Naive thymus-derived CD4-positive, alpha-beta T cell (primary cell): ENCODE measurements around the gene PSMC3IP. TPM values are rescaled to one million over a fixed set of nuclear protein-coding genes. Genes with fewer than 3 reads are reported as not detected.
A peak's percentile ranks its signal among the peaks of the same experiment; 100 is the strongest.

Source experiments
- ATAC-seq: fragments of 150-1000 bp; cut with Tn5 transposase; 2 replicates; pipeline ENCODE4 v1.10.0; 2021; ENCODE audit warnings: mild to moderate bottlenecking, moderate library complexity
- CTCF ChIA-PET: fragments of 350-600 bp; sonication (Branson Sonifier 250); formaldehyde crosslinking; loops from one replicate; lab custom pipeline; 2021; ENCODE audit warnings: antibody characterized with exemption; lab: Charles Lee
- POLR2A ChIA-PET: fragments of 350-600 bp; sonication (Branson Sonifier 250); formaldehyde crosslinking; loops from one replicate; lab custom pipeline; 2021; ENCODE audit warnings: antibody characterized with exemption, inconsistent platforms; lab: Charles Lee
- DNase-seq, 9 donors: peaks; one replicate each; pipeline versions ENCODE4 v3.0.0 to v3.0.0-alpha.2; 2020 to 2022; ENCODE audit warnings: mixed read lengths in 1 of 9
- H3K27ac ChIP-seq: one replicate; pipeline ENCODE4 v1.7.0; 2013; ENCODE audit warnings: mild to moderate bottlenecking, low read depth, low read length, moderate library complexity
- H3K27me3 ChIP-seq, 2 donors: one replicate each; pipeline ENCODE4 v1.7.0; 2013; ENCODE audit warnings: low read length in 2 of 2, mild to moderate bottlenecking in 2 of 2, moderate library complexity in 2 of 2; ENCODE audit not compliant: control insufficient read depth in 2 of 2, insufficient read depth in 2 of 2
- H3K36me3 ChIP-seq, 3 experiments: 1 replicate in 2 of 3; 2 replicates in 1 of 3; pipeline ENCODE4 v1.7.0; 2013; ENCODE audit warnings: low read length in 3 of 3, mild to moderate bottlenecking in 3 of 3, moderate library complexity in 1 of 3; ENCODE audit not compliant: insufficient read depth in 3 of 3, control insufficient read depth in 2 of 3
- H3K4me1 ChIP-seq, 2 donors: one replicate each; pipeline ENCODE4 v1.7.0; 2013; ENCODE audit warnings: low read length in 2 of 2, mild to moderate bottlenecking in 2 of 2, moderate library complexity in 1 of 2; ENCODE audit not compliant: control insufficient read depth in 2 of 2, insufficient read depth in 2 of 2
- H3K4me3 ChIP-seq: 2 replicates; pipeline ENCODE4 v1.7.0; 2013; ENCODE audit warnings: mild to moderate bottlenecking, low read length
- H3K9me3 ChIP-seq, 3 experiments: 1 replicate in 2 of 3; 2 replicates in 1 of 3; pipeline ENCODE4 v1.7.0; 2013; ENCODE audit warnings: low read length in 3 of 3; ENCODE audit not compliant: control insufficient read depth in 2 of 3
- H3K27ac Mint-ChIP-seq, 9 donors: one replicate each; pipeline ENCODE4 v1.8.0; 2020 to 2022; ENCODE audit warnings: mixed read lengths in 9 of 9, mild to moderate bottlenecking in 8 of 9, moderate library complexity in 5 of 9, inconsistent platforms in 2 of 9
- H3K27me3 Mint-ChIP-seq, 5 donors: one replicate each; pipeline ENCODE4 v1.8.0; 2021 to 2022; ENCODE audit warnings: mixed read lengths in 5 of 5, mild to moderate bottlenecking in 1 of 5
- H3K36me3 Mint-ChIP-seq, 5 donors: one replicate each; pipeline ENCODE4 v1.8.0; 2020 to 2022; ENCODE audit warnings: mixed read lengths in 5 of 5, mild to moderate bottlenecking in 3 of 5, inconsistent platforms in 1 of 5
- H3K4me1 Mint-ChIP-seq, 7 donors: one replicate each; pipeline ENCODE4 v1.8.0; 2020 to 2022; ENCODE audit warnings: mixed read lengths in 7 of 7, mild to moderate bottlenecking in 3 of 7, inconsistent platforms in 1 of 7
- H3K4me3 Mint-ChIP-seq, 10 donors: one replicate each; pipeline ENCODE4 v1.8.0; 2020 to 2022; ENCODE audit warnings: mild to moderate bottlenecking in 10 of 10, mixed read lengths in 10 of 10, moderate library complexity in 6 of 10, inconsistent platforms in 2 of 10
- H3K9me3 Mint-ChIP-seq, 11 donors: one replicate each; pipeline ENCODE4 v1.8.0; 2020 to 2022; ENCODE audit warnings: mixed read lengths in 11 of 11, mild to moderate bottlenecking in 4 of 11, inconsistent platforms in 1 of 11, moderate library complexity in 1 of 11
- intact Hi-C, 2 donors: fragments of 100-400 bp; cut with micrococcal nuclease; formaldehyde crosslinking; loops; one replicate each; pipeline ENCODE4 v1.15.1; 2023
- polyA plus RNA-seq, 2 donors: library from polyadenylated mRNA; unstranded; fragments of 300-500 nt; fragmentation: Illumina TruSeq; gene quantifications; one replicate each; pipeline ENCODE4 v1.2.3, GENCODE V29; 2021
- total RNA-seq, 6 experiments: library from RNA in 5 of 6; stranded (reverse) in 5 of 6; gene quantifications; 1 replicate in 5 of 6; 2 replicates in 1 of 6; pipeline ENCODE4 v1.2.3 and lab custom pipeline; 2021 to 2026

Gene PSMC3IP
- total and polyA plus RNA-seq, 7 experiments from 2014 or later: 1.3 to 14.0 (median 3.5) TPM

- no peaks in the 10 kb centered on the region for H3K27me3 Mint-ChIP-seq
- Histone ChIP-seq H3K27me3 (no peaks in the 10 kb centered on the region), H3K27ac (no peak overlapping the region), H3K36me3 (peaks cover 7 to 56% (median 19%) of the 10 kb centered on the region in 3 experiments), H3K4me3 (no peak overlapping the region), H3K4me1 (peaks cover 9 to 12% of the 10 kb centered on the region in 2 donors), H3K9me3 (no peaks in the 10 kb centered on the region)
- ChIA-PET POLR2A (interaction anchor here (1.3 to 4.2 kb wide), 2 partner anchors 12 to 29 kb away, joined by 4 to 28 read pairs; partner anchors contain the start of genes RETREG3 and TUBG1), CTCF (interaction anchor here (0.9 to 2.9 kb wide), 3 partner anchors 16 to 184 kb away, joined by 4 to 30 read pairs (median 17); no protein-coding TSS in a partner anchor)
- DNase-seq (no peak), ATAC-seq (no peak)
- H3K9me3 Mint-ChIP-seq: no peaks in the 10 kb centered on the region
- H3K36me3 Mint-ChIP-seq: peaks cover 0 to 22% (median 10%) of the 10 kb centered on the region in 5 donors
- peaks cover 17 to 40% (median 35%) of the 10 kb centered on the region in 7 donors for H3K4me1 Mint-ChIP-seq
- intact Hi-C loops: loop anchor here (5.0 kb wide), 2 partner anchors 167 to 417 kb away; partner anchors contain the start of genes EZH1 (in 1 of the 2) and RPL27 (in 1 of the 2)
- H3K4me3 Mint-ChIP-seq: peak overlapping the region in 8 of 10 donors; percentile 0 to 66 (median 30)
- peak overlapping the region in 7 of 9 donors; percentile 4 to 74 (median 17) for H3K27ac Mint-ChIP-seq
Observed at GRCh38 chr17:42579794-42580551, 2.4 kb upstream of the PSMC3IP start.

- Mint-ChIP-seq H3K4me3 (peak overlapping the region; percentile 86 to 100 (median 96)), H3K27ac (peak overlapping the region; percentile 86 to 99 (median 96)), H3K4me1 (peaks cover 17 to 49% (median 37%) of the 10 kb centered on the region in 7 donors), H3K27me3 (no peaks in the 10 kb centered on the region), H3K36me3 (peaks cover 4 to 28% (median 14%) of the 10 kb centered on the region in 5 donors), H3K9me3 (no peaks in the 10 kb centered on the region)
- peak overlapping the region; percentile 96 for H3K4me3 ChIP-seq
- no peaks in the 10 kb centered on the region for H3K9me3 ChIP-seq
- peaks cover 9 to 12% of the 10 kb centered on the region in 2 donors for H3K4me1 ChIP-seq
- H3K27ac ChIP-seq: peak overlapping the region; percentile 87
- CTCF ChIA-PET: interaction anchor here (0.6 to 2.9 kb wide), 28 partner anchors 8 to 984 kb away, joined by 3 to 30 read pairs (median 4); partner anchors contain the start of genes PLEKHH3, RETREG3, RPL27 and TUBG1
- peak; percentile 66 for ATAC-seq
- intact Hi-C loops: loop anchor here (1.0 to 5.0 kb wide), 8 partner anchors 16 to 419 kb away; partner anchors contain the start of genes RETREG3 (in 2 of the 2), TUBG1 (in 2 of the 2), BECN1 (in 1 of the 2) and COASY (in 1 of the 2)
- peak; percentile 46 to 69 (median 63) for DNase-seq
- H3K27me3 ChIP-seq: no peaks in the 10 kb centered on the region
- POLR2A ChIA-PET: interaction anchor here (0.7 to 4.2 kb wide), 17 partner anchors 8 to 782 kb away, joined by 3 to 28 read pairs (median 4); partner anchors contain the start of genes COASY, MLX, NAGLU and RETREG3
- H3K36me3 ChIP-seq: peaks cover 12 to 56% (median 14%) of the 10 kb centered on the region in 3 experiments
Observed at GRCh38 chr17:42578282-42578869, 847 bp upstream of the PSMC3IP start.

DNA sequence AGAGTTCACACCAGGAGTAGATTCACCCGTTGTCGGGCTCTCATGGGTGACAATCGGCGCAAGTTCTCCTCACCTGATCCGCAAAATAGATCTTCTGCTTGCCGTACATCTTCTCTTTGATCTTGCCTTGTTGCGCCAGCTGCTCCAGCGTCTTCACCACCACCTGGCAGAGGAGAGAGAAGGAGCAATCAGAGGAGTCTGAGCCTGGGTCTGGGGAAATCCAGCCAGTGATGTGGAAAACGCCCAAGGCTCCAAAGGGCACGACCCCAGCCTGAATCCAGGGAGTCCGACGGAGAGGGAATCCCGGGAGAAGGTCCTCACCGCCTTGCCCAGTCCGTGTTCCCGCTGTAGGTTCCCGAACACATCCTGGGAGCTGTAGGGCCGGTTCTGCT lies 393 bp downstream of the PSMC3IP start:
- peak overlapping the region; percentile 75 to 99 (median 92) for H3K4me3 Mint-ChIP-seq
- ATAC-seq (no peak), DNase-seq (no peak)
- intact Hi-C loops: loop anchor here (1.0 to 5.0 kb wide), 9 partner anchors 10 to 420 kb away; partner anchors contain the start of genes COASY (in 1 of the 2), EZH1 (in 1 of the 2), MLX (in 1 of the 2) and RPL27 (in 1 of the 2)
- peaks cover 9 to 12% of the 10 kb centered on the region in 2 donors for H3K4me1 ChIP-seq
- H3K27me3 Mint-ChIP-seq: no peaks in the 10 kb centered on the region
- H3K9me3 ChIP-seq: no peaks in the 10 kb centered on the region
- H3K9me3 Mint-ChIP-seq: no peaks in the 10 kb centered on the region
- H3K36me3 ChIP-seq: peaks cover 3 to 56% (median 17%) of the 10 kb centered on the region in 3 experiments
- ChIA-PET CTCF (interaction anchor here (0.7 to 2.8 kb wide), 5 partner anchors 9 to 314 kb away, joined by 3 to 17 read pairs (median 9); partner anchors contain the start of genes RETREG3 and TUBG1), POLR2A (interaction anchor here (1.3 to 4.2 kb wide), 8 partner anchors 8 to 183 kb away, joined by 3 to 28 read pairs (median 8); partner anchors contain the start of genes COASY, MLX, RETREG3 and TUBG1)
- peak overlapping the region; percentile 58 to 97 (median 87) for H3K27ac Mint-ChIP-seq
- peaks cover 7 to 27% (median 13%) of the 10 kb centered on the region in 5 donors for H3K36me3 Mint-ChIP-seq
- no peaks in the 10 kb centered on the region for H3K27me3 ChIP-seq
- H3K27ac ChIP-seq: peak overlapping the region; percentile 87
- peak overlapping the region; percentile 96 for H3K4me3 ChIP-seq
- H3K4me1 Mint-ChIP-seq: peaks cover 17 to 54% (median 40%) of the 10 kb centered on the region in 7 donors

GRCh38 chr17:42574463-42574862 lies 3.1 kb downstream of the PSMC3IP start:
- Histone ChIP-seq H3K27me3 (no peaks in the 10 kb centered on the region), H3K9me3 (no peaks in the 10 kb centered on the region), H3K4me1 (peaks cover 9 to 12% of the 10 kb centered on the region in 2 donors), H3K4me3 (no peak overlapping the region), H3K27ac (no peak overlapping the region), H3K36me3 (peaks cover 21 to 60% (median 23%) of the 10 kb centered on the region in 3 experiments)
- H3K27ac Mint-ChIP-seq: no peak overlapping the region
- H3K36me3 Mint-ChIP-seq: peaks cover 7 to 37% (median 13%) of the 10 kb centered on the region in 5 donors
- ATAC-seq: no peak
- ChIA-PET POLR2A (interaction anchor here (0.6 to 1.9 kb wide), 2 partner anchors 9 to 106 kb away, joined by 3 to 4 read pairs; no protein-coding TSS in a partner anchor), CTCF (interaction anchor here (0.6 kb wide), 1 partner anchor 558 kb away, joined by 4 read pairs; no protein-coding TSS in a partner anchor)
- H3K4me3 Mint-ChIP-seq: no peak overlapping the region
- no peaks in the 10 kb centered on the region for H3K9me3 Mint-ChIP-seq
- H3K27me3 Mint-ChIP-seq: no peaks in the 10 kb centered on the region
- peaks cover 16 to 60% (median 35%) of the 10 kb centered on the region in 7 donors for H3K4me1 Mint-ChIP-seq
- intact Hi-C loops: no loop called here
- DNase-seq: no peak

DNA sequence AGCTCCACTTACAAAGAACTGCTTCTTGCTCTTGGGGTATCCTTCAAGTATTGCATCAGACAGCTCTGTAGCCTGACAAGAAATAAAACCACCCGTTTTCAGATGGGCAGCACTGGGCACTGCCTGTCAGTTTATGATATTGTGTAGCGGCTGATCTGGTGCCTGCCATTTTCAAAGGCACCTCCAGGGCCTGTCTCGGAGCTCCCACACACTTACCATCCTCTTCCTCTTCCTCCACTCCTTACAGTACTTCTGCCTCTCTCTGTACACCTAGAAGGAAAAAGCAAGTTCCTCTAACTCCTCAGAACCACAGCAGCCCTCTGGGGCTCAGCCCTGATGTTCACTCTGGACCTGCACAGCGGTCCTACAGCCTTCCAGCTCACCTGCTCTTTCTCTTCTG lies 4.4 kb downstream of the PSMC3IP start:
- Histone ChIP-seq H3K4me1 (peaks cover 6 to 9% of the 10 kb centered on the region in 2 donors), H3K36me3 (peaks cover 21 to 70% (median 23%) of the 10 kb centered on the region in 3 experiments), H3K27ac (no peak overlapping the region), H3K4me3 (no peak overlapping the region), H3K27me3 (no peaks in the 10 kb centered on the region), H3K9me3 (no peaks in the 10 kb centered on the region)
- no peaks in the 10 kb centered on the region for H3K27me3 Mint-ChIP-seq
- DNase-seq (no peak), ATAC-seq (no peak)
- H3K4me3 Mint-ChIP-seq: peak overlapping the region in 3 of 10 donors; percentile 11 to 39 (median 17)
- no peaks in the 10 kb centered on the region for H3K9me3 Mint-ChIP-seq
- ChIA-PET CTCF (interaction anchor here (0.6 to 1.6 kb wide), 2 partner anchors 9 to 96 kb away, joined by 3 read pairs; no protein-coding TSS in a partner anchor), POLR2A (interaction anchor here (1.6 kb wide), 1 partner anchor 11 kb away, joined by 4 read pairs; the partner anchor contains the start of gene COASY)
- intact Hi-C loops: no loop called here
- peaks cover 7 to 42% (median 13%) of the 10 kb centered on the region in 5 donors for H3K36me3 Mint-ChIP-seq
- H3K4me1 Mint-ChIP-seq: peaks cover 19 to 56% (median 40%) of the 10 kb centered on the region in 7 donors
- peak overlapping the region in 2 of 9 donors; percentile 26 to 86 for H3K27ac Mint-ChIP-seq
